Chondrocyte (in vitro differentiated cells): Measurements from ENCODE around the gene AQP12B. TPM values are rescaled to one million over a fixed set of nuclear protein-coding genes. Genes with fewer than 3 reads are reported as not detected.

ENCODE experiments used
- DNase-seq: peaks from one replicate; pipeline ENCODE4 v3.0.0; 2021; ENCODE audit warnings: mixed read lengths, low spot score
- H3K27ac Mint-ChIP-seq: one replicate; pipeline ENCODE4 v1.8.0; 2021; ENCODE audit warnings: mild to moderate bottlenecking, moderate library complexity, mixed read lengths; ENCODE audit not compliant: unreplicated experiment
- H3K27me3 Mint-ChIP-seq: 2 replicates; pipeline ENCODE4 v1.8.0; 2021; ENCODE audit warnings: low read depth, mixed read lengths
- H3K36me3 Mint-ChIP-seq: 2 replicates; pipeline ENCODE4 v1.8.0; 2021; ENCODE audit warnings: low read depth, mixed read lengths
- H3K4me1 Mint-ChIP-seq: 2 replicates; pipeline ENCODE4 v1.8.0; 2021; ENCODE audit warnings: low read depth, mild to moderate bottlenecking, mixed read lengths
- H3K4me3 Mint-ChIP-seq: one replicate; pipeline ENCODE4 v1.8.0; 2021; ENCODE audit warnings: mild to moderate bottlenecking, moderate library complexity, mixed read lengths; ENCODE audit not compliant: unreplicated experiment
- H3K9me3 Mint-ChIP-seq: 2 replicates; pipeline ENCODE4 v1.8.0; 2021; ENCODE audit warnings: low read depth, mixed read lengths
- CTCF ChIP-seq: fragments of 200-600 bp; sonication (generic); IDR thresholded peaks from 2 replicates; pipeline ENCODE4 v1.5.0; 2021; ENCODE audit warnings: antibody characterized with exemption, mild to moderate bottlenecking, moderate library complexity
- total RNA-seq: library from RNA; stranded (reverse); gene quantifications from 3 replicates; pipeline ENCODE4 v1.2.1, GENCODE V29; 2021

Gene AQP12B
- total RNA-seq, 1 donor from 2014 or later: not detected

- no peaks in the 10 kb centered on the region for H3K36me3 Mint-ChIP-seq
- H3K9me3 Mint-ChIP-seq: no peaks in the 10 kb centered on the region
- no peak overlapping the region for H3K27ac Mint-ChIP-seq
- H3K4me3 Mint-ChIP-seq: no peak overlapping the region
- no peak for TF ChIP-seq CTCF
- H3K27me3 Mint-ChIP-seq: peaks cover 66% of the 10 kb centered on the region
- H3K4me1 Mint-ChIP-seq: no peaks in the 10 kb centered on the region
- DNase-seq: no peak
Observed at GRCh38 chr2:240648155-240648649, 34.5 kb downstream of the AQP12B start.

GRCh38 chr2:240647503-240648154 is 35.1 kb downstream of the AQP12B start:
- TF ChIP-seq CTCF: no peak
- Mint-ChIP-seq H3K4me3 (no peak overlapping the region), H3K27me3 (peaks cover 64% of the 10 kb centered on the region), H3K4me1 (no peaks in the 10 kb centered on the region), H3K36me3 (no peaks in the 10 kb centered on the region), H3K9me3 (no peaks in the 10 kb centered on the region), H3K27ac (no peak overlapping the region)
- no peak for DNase-seq

GRCh38 chr2:240646900-240647502 is 35.7 kb downstream of the AQP12B start:
- no peak overlapping the region for H3K27ac Mint-ChIP-seq
- no peaks in the 10 kb centered on the region for H3K9me3 Mint-ChIP-seq
- H3K36me3 Mint-ChIP-seq: no peaks in the 10 kb centered on the region
- DNase-seq: no peak
- H3K4me1 Mint-ChIP-seq: no peaks in the 10 kb centered on the region
- no peak overlapping the region for H3K4me3 Mint-ChIP-seq
- peaks cover 62% of the 10 kb centered on the region for H3K27me3 Mint-ChIP-seq
- no peak for TF ChIP-seq CTCF

GRCh38 chr2:240646176-240646899 is 36.3 kb downstream of the AQP12B start:
- no peaks in the 10 kb centered on the region for H3K4me1 Mint-ChIP-seq
- H3K9me3 Mint-ChIP-seq: no peaks in the 10 kb centered on the region
- H3K36me3 Mint-ChIP-seq: no peaks in the 10 kb centered on the region
- no peak overlapping the region for H3K27ac Mint-ChIP-seq
- no peak for TF ChIP-seq CTCF
- no peak for DNase-seq
- H3K27me3 Mint-ChIP-seq: peaks cover 56% of the 10 kb centered on the region
- H3K4me3 Mint-ChIP-seq: no peak overlapping the region

GRCh38 chr2:240645801-240646175 is 36.9 kb downstream of the AQP12B start:
- H3K4me3 Mint-ChIP-seq: no peak overlapping the region
- no peak for TF ChIP-seq CTCF
- peak; percentile 58 for DNase-seq
- peaks cover 50% of the 10 kb centered on the region for H3K27me3 Mint-ChIP-seq
- H3K9me3 Mint-ChIP-seq: no peaks in the 10 kb centered on the region
- no peaks in the 10 kb centered on the region for H3K36me3 Mint-ChIP-seq
- no peak overlapping the region for H3K27ac Mint-ChIP-seq
- H3K4me1 Mint-ChIP-seq: no peaks in the 10 kb centered on the region
